GM19239 (cell line): ENCODE data around the gene ELOVL7.
"Not testable (repeated sequence)": the region's sequence is repeated elsewhere in the genome, so short reads cannot be mapped to it uniquely, and the experiment has no call there.

Source experiments
- DNase-seq: peaks from one replicate; pipeline ENCODE4 v3.0.0; 2011; ENCODE audit warnings: low spot score; ENCODE audit not compliant: insufficient read length
- FAIRE-seq: peaks from 2 replicates; lab custom pipeline; 2011; peaks lifted over from hg19 to GRCh38; lab: Jason Lieb, UNC

ELOVL7 gene

GRCh38 chr5:60802226-60802625, 41.8 kb downstream of the ELOVL7 start:
- no peak for FAIRE-seq

GRCh38 chr5:60797482-60798153, 46.5 kb downstream of the ELOVL7 start:
- no peak for FAIRE-seq
- DNase-seq = no peak

More at GRCh38 chr5:60802226-60802625, 41.8 kb downstream of the ELOVL7 start:
- no peak for DNase-seq

- not testable (repeated sequence) for DNase-seq, FAIRE-seq
These were observed 48.6 kb downstream of the ELOVL7 start for GRCh38 chr5:60795424-60795950.

- DNase-seq (no peak), FAIRE-seq (no peak)
These were observed 49.4 kb downstream of the ELOVL7 start for GRCh38 chr5:60794691-60795090.

GRCh38 chr5:60792438-60792837, 51.6 kb downstream of the ELOVL7 start:
- FAIRE-seq = no peak
- DNase-seq = no peak

GRCh38 chr5:60789551-60789950, 54.5 kb downstream of the ELOVL7 start:
- no peak for FAIRE-seq
- DNase-seq = no peak

GRCh38 chr5:60788863-60789513, 55.1 kb downstream of the ELOVL7 start:
- DNase-seq (no peak), FAIRE-seq (no peak)

GRCh38 chr5:60779466-60779865, 64.6 kb downstream of the ELOVL7 start:
- FAIRE-seq (no peak), DNase-seq (no peak)

GRCh38 chr5:60776343-60776742, 67.7 kb downstream of the ELOVL7 start:
- FAIRE-seq = no peak
- no peak for DNase-seq

GRCh38 chr5:60765019-60765709, 78.9 kb downstream of the ELOVL7 start:
- DNase-seq = no peak

GRCh38 chr5:60763061-60763460, 81.0 kb downstream of the ELOVL7 start:
- FAIRE-seq = no peak

More at GRCh38 chr5:60765019-60765709, 78.9 kb downstream of the ELOVL7 start:
- no peak for FAIRE-seq

GRCh38 chr5:60754495-60754894, 89.6 kb downstream of the ELOVL7 start:
- FAIRE-seq (no peak), DNase-seq (no peak)

More at GRCh38 chr5:60763061-60763460, 81.0 kb downstream of the ELOVL7 start:
- DNase-seq = no peak

GRCh38 chr5:60744682-60745081, 99.4 kb downstream of the ELOVL7 start:
- no peak for DNase-seq

GRCh38 chr5:60743511-60744314, 100.4 kb downstream of the ELOVL7 start:
- FAIRE-seq = no peak
- DNase-seq = no peak

More at GRCh38 chr5:60744682-60745081, 99.4 kb downstream of the ELOVL7 start:
- FAIRE-seq = no peak

GRCh38 chr5:60740322-60740721, 103.7 kb downstream of the ELOVL7 start:
- no peak for DNase-seq

GRCh38 chr5:60738933-60739332, 105.1 kb downstream of the ELOVL7 start:
- FAIRE-seq (no peak), DNase-seq (no peak)

More at GRCh38 chr5:60740322-60740721, 103.7 kb downstream of the ELOVL7 start:
- no peak for FAIRE-seq

- FAIRE-seq (no peak), DNase-seq (no peak)
These were observed 105.6 kb downstream of the ELOVL7 start for GRCh38 chr5:60738461-60738860.

GRCh38 chr5:60730858-60731257, 113.2 kb downstream of the ELOVL7 start:
- FAIRE-seq = not testable (repeated sequence)

GRCh38 chr5:60727033-60727679, 116.9 kb downstream of the ELOVL7 start:
- DNase-seq (no peak), FAIRE-seq (no peak)

More at GRCh38 chr5:60730858-60731257, 113.2 kb downstream of the ELOVL7 start:
- not testable (repeated sequence) for DNase-seq
